ENCODE results near the gene LRRC27.

GRCh38 chr10:132410056-132410778 is 78.2 kb downstream of the LRRC27 start:
- TF ChIP-seq CTCF (IDR thresholded peaks at IDR 0.05) (no peak), POLR2A (IDR thresholded peaks at IDR 0.05) (no peak)
